Body of pancreas (tissue), 4 donors: ENCODE measurements around the gene ANKMY1.

ENCODE experiments used
- POLR2A ChIP-seq, 3 donors: fragments of 450-650 bp; IDR thresholded peaks; one replicate each; pipeline ENCODE4 v1.6.1; 2016; ENCODE audit warnings: antibody characterized with exemption in 3 of 3, mild to moderate bottlenecking in 2 of 3
- TF ChIP-seq, protein P1 (sequence below), 7 experiments: fragments of 450-650 bp in 4 of 7; fragments of 200-600 bp in 3 of 7; sonication (generic) in 3 of 7; IDR thresholded peaks; one replicate each; pipeline ENCODE4 v1.5.1; 2016 to 2019; ENCODE audit warnings: antibody characterized with exemption in 7 of 7

DNA sequence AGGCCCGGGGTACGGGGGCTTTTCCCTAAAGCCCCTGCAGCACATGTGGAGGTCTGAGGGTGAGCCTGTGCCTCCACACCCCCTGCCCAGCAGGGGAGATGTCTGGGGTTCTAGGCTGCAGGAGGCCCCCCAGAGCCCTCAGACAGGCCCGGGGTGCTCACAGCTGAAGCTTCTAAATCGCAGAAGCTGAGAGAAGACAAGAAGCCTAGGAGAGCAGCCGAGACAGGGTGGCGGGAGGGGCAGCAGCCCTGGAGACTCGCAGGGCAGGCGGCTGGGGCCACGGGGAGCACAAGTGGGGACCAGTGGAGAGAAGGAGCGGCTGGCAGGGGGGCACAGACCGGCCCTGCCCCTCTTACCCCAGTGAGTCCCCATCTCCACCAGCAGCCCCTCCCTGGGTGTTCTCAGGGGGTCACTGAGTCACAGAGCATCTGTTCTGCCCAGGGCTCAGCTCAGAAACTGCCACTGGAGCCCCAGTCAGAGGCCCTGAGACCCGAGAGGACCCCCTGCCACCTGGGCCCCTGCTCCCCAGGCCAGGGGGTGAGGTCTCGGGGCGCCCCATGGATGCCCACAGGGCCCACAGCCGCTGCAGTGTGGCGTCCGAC lies 96.2 kb downstream of the ANKMY1 start:
- TF ChIP-seq, protein P1, sequence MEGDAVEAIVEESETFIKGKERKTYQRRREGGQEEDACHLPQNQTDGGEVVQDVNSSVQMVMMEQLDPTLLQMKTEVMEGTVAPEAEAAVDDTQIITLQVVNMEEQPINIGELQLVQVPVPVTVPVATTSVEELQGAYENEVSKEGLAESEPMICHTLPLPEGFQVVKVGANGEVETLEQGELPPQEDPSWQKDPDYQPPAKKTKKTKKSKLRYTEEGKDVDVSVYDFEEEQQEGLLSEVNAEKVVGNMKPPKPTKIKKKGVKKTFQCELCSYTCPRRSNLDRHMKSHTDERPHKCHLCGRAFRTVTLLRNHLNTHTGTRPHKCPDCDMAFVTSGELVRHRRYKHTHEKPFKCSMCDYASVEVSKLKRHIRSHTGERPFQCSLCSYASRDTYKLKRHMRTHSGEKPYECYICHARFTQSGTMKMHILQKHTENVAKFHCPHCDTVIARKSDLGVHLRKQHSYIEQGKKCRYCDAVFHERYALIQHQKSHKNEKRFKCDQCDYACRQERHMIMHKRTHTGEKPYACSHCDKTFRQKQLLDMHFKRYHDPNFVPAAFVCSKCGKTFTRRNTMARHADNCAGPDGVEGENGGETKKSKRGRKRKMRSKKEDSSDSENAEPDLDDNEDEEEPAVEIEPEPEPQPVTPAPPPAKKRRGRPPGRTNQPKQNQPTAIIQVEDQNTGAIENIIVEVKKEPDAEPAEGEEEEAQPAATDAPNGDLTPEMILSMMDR (IDR thresholded peaks at IDR 0.05), result no peak
- TF ChIP-seq POLR2A (IDR thresholded peaks at IDR 0.05), result no peak
